WTC11 (cell line): ENCODE measurements around the gene STK11. TPM values are rescaled to one million over a fixed set of nuclear protein-coding genes. Genes with fewer than 3 reads are reported as not detected.

Source experiments
- ATAC-seq: fragments of 200-7000 bp; cut with Tn5 transposase; 2 replicates; pipeline ENCODE4 v1.10.0; 2021; ENCODE audit warnings: mild to moderate bottlenecking, moderate library complexity
- CTCF ChIA-PET: fragments of 300-600 bp; sonication (Branson Sonifier 250); formaldehyde crosslinking; loops from one replicate; lab custom pipeline; 2021; ENCODE audit warnings: antibody characterized with exemption; lab: Charles Lee
- POLR2A ChIA-PET: fragments of 350-600 bp; sonication (Branson Sonifier 250); formaldehyde crosslinking; loops from one replicate; lab custom pipeline; 2021; ENCODE audit warnings: antibody characterized with exemption; lab: Charles Lee
- DNase-seq: peaks from one replicate; pipeline ENCODE4 v3.0.0; 2021; ENCODE audit warnings: low spot score
- H3K27ac Mint-ChIP-seq: 2 replicates; pipeline ENCODE4 v1.8.0; 2021; ENCODE audit warnings: mixed read lengths
- H3K27me3 Mint-ChIP-seq: 2 replicates; pipeline ENCODE4 v1.8.0; 2021; ENCODE audit warnings: low read depth, mild to moderate bottlenecking, moderate library complexity, mixed read lengths
- H3K36me3 Mint-ChIP-seq: 2 replicates; pipeline ENCODE4 v1.8.0; 2021; ENCODE audit warnings: mixed read lengths
- H3K4me1 Mint-ChIP-seq: 2 replicates; pipeline ENCODE4 v1.8.0; 2022; ENCODE audit warnings: mixed read lengths
- H3K4me3 Mint-ChIP-seq: 2 replicates; pipeline ENCODE4 v1.8.0; 2021; ENCODE audit warnings: mild to moderate bottlenecking, moderate library complexity, mixed read lengths
- H3K9me3 Mint-ChIP-seq: 2 replicates; pipeline ENCODE4 v1.8.0; 2021; ENCODE audit warnings: mixed read lengths
- ARID4B ChIP-seq: sonication (generic); formaldehyde crosslinking; IDR thresholded peaks from 2 replicates; pipeline ENCODE4 v1.8.0; 2023; ENCODE audit warnings: missing genetic modification reagents, mild to moderate bottlenecking, borderline replicate concordance
- ATF1 ChIP-seq: sonication (generic); formaldehyde crosslinking; IDR thresholded peaks from 2 replicates; pipeline ENCODE4 v1.8.1; 2023; ENCODE audit warnings: mild to moderate bottlenecking, moderate library complexity, missing genetic modification reagents
- ATF2 ChIP-seq: sonication (generic); formaldehyde crosslinking; IDR thresholded peaks from 2 replicates; pipeline ENCODE4 v1.8.1; 2022; ENCODE audit warnings: low read depth, missing genetic modification reagents, borderline replicate concordance
- CBFB ChIP-seq: sonication (generic); formaldehyde crosslinking; IDR thresholded peaks from 2 replicates; pipeline ENCODE4 v1.8.1; 2022; ENCODE audit warnings: mild to moderate bottlenecking, low read depth, missing genetic modification reagents
- CREM ChIP-seq: sonication (generic); formaldehyde crosslinking; IDR thresholded peaks from 2 replicates; pipeline ENCODE4 v1.8.1; 2022; ENCODE audit warnings: mild to moderate bottlenecking, missing genetic modification reagents, moderate library complexity
- ESRRA ChIP-seq: sonication (generic); formaldehyde crosslinking; IDR thresholded peaks from 2 replicates; pipeline ENCODE4 v1.8.1; 2022; ENCODE audit warnings: mild to moderate bottlenecking, missing genetic modification reagents, borderline replicate concordance
- HMGXB4 ChIP-seq: sonication (generic); formaldehyde crosslinking; IDR thresholded peaks from 2 replicates; pipeline ENCODE4 v1.8.1; 2023; ENCODE audit warnings: mild to moderate bottlenecking, moderate library complexity, missing genetic modification reagents
- NFATC4 ChIP-seq: fragments of 250-450 bp; sonication (Bioruptor Pico); IDR thresholded peaks from 2 replicates; pipeline ENCODE4 v1.9.0; 2021; ENCODE audit warnings: mild to moderate bottlenecking
- NR3C1 ChIP-seq: sonication (generic); formaldehyde crosslinking; conservative IDR thresholded peaks from 2 replicates; pipeline ENCODE4 v1.8.1; 2023; ENCODE audit warnings: low read depth, mild to moderate bottlenecking, missing genetic modification reagents
- OVOL2 ChIP-seq: fragments of 250-450 bp; sonication (Bioruptor Pico); IDR thresholded peaks from 2 replicates; pipeline ENCODE4 v1.9.0; 2021; ENCODE audit warnings: mild to moderate bottlenecking, borderline replicate concordance
- RORB ChIP-seq: fragments of 250-450 bp; sonication (Bioruptor Pico); IDR thresholded peaks from 2 replicates; pipeline ENCODE4 v1.9.0; 2021; ENCODE audit warnings: mild to moderate bottlenecking
- SMAD3 ChIP-seq: sonication (generic); formaldehyde crosslinking; IDR thresholded peaks from 2 replicates; pipeline ENCODE4 v1.8.0; 2022; ENCODE audit warnings: missing genetic modification reagents, mild to moderate bottlenecking, borderline replicate concordance
- TCF7 ChIP-seq: sonication (generic); formaldehyde crosslinking; IDR thresholded peaks from 2 replicates; pipeline ENCODE4 v1.8.0; 2022; ENCODE audit warnings: mild to moderate bottlenecking, low read depth, missing genetic modification reagents, moderate library complexity
- TEAD1 ChIP-seq: sonication (generic); formaldehyde crosslinking; IDR thresholded peaks from 2 replicates; pipeline ENCODE4 v1.8.0; 2022; ENCODE audit warnings: mild to moderate bottlenecking, missing genetic modification reagents
- ZBTB43 ChIP-seq: sonication (generic); formaldehyde crosslinking; IDR thresholded peaks from 2 replicates; pipeline ENCODE4 v1.8.1; 2023; ENCODE audit warnings: mild to moderate bottlenecking, missing genetic modification reagents
- ZNF121 ChIP-seq: sonication (generic); formaldehyde crosslinking; IDR thresholded peaks from 2 replicates; pipeline ENCODE4 v1.8.0; 2023; ENCODE audit warnings: missing genetic modification reagents
- ZNF138 ChIP-seq: sonication (generic); formaldehyde crosslinking; conservative IDR thresholded peaks from 2 replicates; pipeline ENCODE4 v1.8.1; 2022; ENCODE audit warnings: mild to moderate bottlenecking, moderate library complexity, missing genetic modification reagents
- ZNF671 ChIP-seq: fragments of 250-450 bp; sonication (Bioruptor Pico); IDR thresholded peaks from 2 replicates; pipeline ENCODE4 v1.8.0; 2021; ENCODE audit warnings: mild to moderate bottlenecking
- total RNA-seq: library from RNA; stranded (reverse); gene quantifications from 3 replicates; pipeline ENCODE4 v1.2.3, GENCODE V29; 2021
- TF ChIP-seq, protein P1 (sequence below): fragments of 250-450 bp; sonication (Bioruptor Pico); IDR thresholded peaks from 2 replicates; pipeline ENCODE4 v1.9.0; 2021; ENCODE audit warnings: mild to moderate bottlenecking, borderline replicate concordance

Gene STK11
- total RNA-seq, 1 experiment from 2014 or later: 112 TPM

GRCh38 chr19:1213391-1214286, 8.1 kb downstream of the STK11 start (continued):
- TF ChIP-seq ATF2 (CRISPR knock-in tag) (no peak), HMGXB4 (CRISPR knock-in tag) (no peak)

GRCh38 chr19:1214299-1214861, 8.8 kb downstream of the STK11 start:
- Mint-ChIP-seq H3K4me3 (no peak overlapping the region), H3K9me3 (no peaks in the 10 kb centered on the region), H3K27ac (peak overlapping the region; percentile 73), H3K36me3 (peaks cover 14% of the 10 kb centered on the region), H3K4me1 (peaks cover 44% of the 10 kb centered on the region), H3K27me3 (no peaks in the 10 kb centered on the region)
- no peak for DNase-seq
- ChIA-PET POLR2A (no interaction called here), CTCF (interaction anchor here (0.8 to 2.6 kb wide), 7 partner anchors 9 to 150 kb away, joined by 3 to 13 read pairs (median 4); partner anchors contain the start of gene ARHGAP45)
- TF ChIP-seq TEAD1 (CRISPR knock-in tag): no peak
- no peak for TF ChIP-seq ZNF671 (CRISPR knock-in tag)
- TF ChIP-seq OVOL2 (CRISPR knock-in tag): no peak
- no peak for TF ChIP-seq ATF1 (CRISPR knock-in tag)
- TF ChIP-seq RORB (CRISPR knock-in tag): no peak
- no peak for TF ChIP-seq NFATC4 (CRISPR knock-in tag)
- no peak for TF ChIP-seq ARID4B
- no peak for TF ChIP-seq ESRRA (CRISPR knock-in tag)
- no peak for TF ChIP-seq NR3C1 (CRISPR knock-in tag)
- no peak for TF ChIP-seq CBFB (CRISPR knock-in tag)
- TF ChIP-seq ZNF121: no peak
- TF ChIP-seq TCF7 (CRISPR knock-in tag): no peak
- TF ChIP-seq ZNF138 (CRISPR knock-in tag): no peak
- TF ChIP-seq, protein P1, sequence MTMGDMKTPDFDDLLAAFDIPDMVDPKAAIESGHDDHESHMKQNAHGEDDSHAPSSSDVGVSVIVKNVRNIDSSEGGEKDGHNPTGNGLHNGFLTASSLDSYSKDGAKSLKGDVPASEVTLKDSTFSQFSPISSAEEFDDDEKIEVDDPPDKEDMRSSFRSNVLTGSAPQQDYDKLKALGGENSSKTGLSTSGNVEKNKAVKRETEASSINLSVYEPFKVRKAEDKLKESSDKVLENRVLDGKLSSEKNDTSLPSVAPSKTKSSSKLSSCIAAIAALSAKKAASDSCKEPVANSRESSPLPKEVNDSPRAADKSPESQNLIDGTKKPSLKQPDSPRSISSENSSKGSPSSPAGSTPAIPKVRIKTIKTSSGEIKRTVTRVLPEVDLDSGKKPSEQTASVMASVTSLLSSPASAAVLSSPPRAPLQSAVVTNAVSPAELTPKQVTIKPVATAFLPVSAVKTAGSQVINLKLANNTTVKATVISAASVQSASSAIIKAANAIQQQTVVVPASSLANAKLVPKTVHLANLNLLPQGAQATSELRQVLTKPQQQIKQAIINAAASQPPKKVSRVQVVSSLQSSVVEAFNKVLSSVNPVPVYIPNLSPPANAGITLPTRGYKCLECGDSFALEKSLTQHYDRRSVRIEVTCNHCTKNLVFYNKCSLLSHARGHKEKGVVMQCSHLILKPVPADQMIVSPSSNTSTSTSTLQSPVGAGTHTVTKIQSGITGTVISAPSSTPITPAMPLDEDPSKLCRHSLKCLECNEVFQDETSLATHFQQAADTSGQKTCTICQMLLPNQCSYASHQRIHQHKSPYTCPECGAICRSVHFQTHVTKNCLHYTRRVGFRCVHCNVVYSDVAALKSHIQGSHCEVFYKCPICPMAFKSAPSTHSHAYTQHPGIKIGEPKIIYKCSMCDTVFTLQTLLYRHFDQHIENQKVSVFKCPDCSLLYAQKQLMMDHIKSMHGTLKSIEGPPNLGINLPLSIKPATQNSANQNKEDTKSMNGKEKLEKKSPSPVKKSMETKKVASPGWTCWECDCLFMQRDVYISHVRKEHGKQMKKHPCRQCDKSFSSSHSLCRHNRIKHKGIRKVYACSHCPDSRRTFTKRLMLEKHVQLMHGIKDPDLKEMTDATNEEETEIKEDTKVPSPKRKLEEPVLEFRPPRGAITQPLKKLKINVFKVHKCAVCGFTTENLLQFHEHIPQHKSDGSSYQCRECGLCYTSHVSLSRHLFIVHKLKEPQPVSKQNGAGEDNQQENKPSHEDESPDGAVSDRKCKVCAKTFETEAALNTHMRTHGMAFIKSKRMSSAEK (CRISPR knock-in tag): no peak
- no peak for TF ChIP-seq SMAD3 (CRISPR knock-in tag)
- no peak for TF ChIP-seq ZBTB43
- no peak for TF ChIP-seq CREM (CRISPR knock-in tag)
- ATAC-seq: no peak
